Measurements from ENCODE around the gene PLCB1.

PLCB1 gene

GRCh38 chr20:8322662-8323217 is 190.7 kb downstream of the PLCB1 start:
- H3K36me3 ChIP-seq (ENCODE audit: insufficient read depth), result no peaks in the 10 kb centered on the region
- TF ChIP-seq CTCF (conservative IDR thresholded peaks at IDR 0.05; ENCODE audit: low read depth, low read length), result no peak
- no peak overlapping the region for H3K4me3 ChIP-seq (IDR thresholded peaks at IDR 0.05; ENCODE audit: insufficient read depth, low read depth, low read length)
- no peak overlapping the region for H2AFZ ChIP-seq (ENCODE audit: low read depth)
- H3K4me2 ChIP-seq, result no peak overlapping the region
- H3K27me3 ChIP-seq (ENCODE audit: insufficient read depth, low read depth), result no peaks in the 10 kb centered on the region
- no peaks in the 10 kb centered on the region for H3K4me1 ChIP-seq (ENCODE audit: low read depth, poor library complexity, severe bottlenecking)
- H3K9ac ChIP-seq, result no peak overlapping the region
- H4K20me1 ChIP-seq (ENCODE audit: insufficient read depth), result no peaks in the 10 kb centered on the region
- H3K27ac ChIP-seq, result no peak overlapping the region
- H3K79me2 ChIP-seq (ENCODE audit: insufficient read depth, low read depth), result no peaks in the 10 kb centered on the region

GRCh38 chr20:8326191-8326590 is 194.1 kb downstream of the PLCB1 start:
- H3K36me3 ChIP-seq (ENCODE audit: insufficient read depth), result no peaks in the 10 kb centered on the region
- no peak for TF ChIP-seq CTCF (conservative IDR thresholded peaks at IDR 0.05; ENCODE audit: low read depth, low read length)
- no peaks in the 10 kb centered on the region for H3K79me2 ChIP-seq (ENCODE audit: insufficient read depth, low read depth)
- no peaks in the 10 kb centered on the region for H3K27me3 ChIP-seq (ENCODE audit: insufficient read depth, low read depth)
- H3K4me1 ChIP-seq (ENCODE audit: low read depth, poor library complexity, severe bottlenecking), result no peaks in the 10 kb centered on the region
- no peak overlapping the region for H3K4me3 ChIP-seq (IDR thresholded peaks at IDR 0.05; ENCODE audit: insufficient read depth, low read depth, low read length)
- H3K4me2 ChIP-seq, result no peak overlapping the region
- H3K27ac ChIP-seq, result no peak overlapping the region
- H2AFZ ChIP-seq (ENCODE audit: low read depth), result no peak overlapping the region
- no peaks in the 10 kb centered on the region for H4K20me1 ChIP-seq (ENCODE audit: insufficient read depth)
- no peak overlapping the region for H3K9ac ChIP-seq

- no peak for TF ChIP-seq CTCF (conservative IDR thresholded peaks at IDR 0.05; ENCODE audit: low read depth, low read length)
- H3K4me3 ChIP-seq (IDR thresholded peaks at IDR 0.05; ENCODE audit: insufficient read depth, low read depth, low read length), result no peak overlapping the region
- no peaks in the 10 kb centered on the region for H3K27me3 ChIP-seq (ENCODE audit: insufficient read depth, low read depth)
- no peaks in the 10 kb centered on the region for H3K79me2 ChIP-seq (ENCODE audit: insufficient read depth, low read depth)
- H3K27ac ChIP-seq, result no peak overlapping the region
- H3K4me1 ChIP-seq (ENCODE audit: low read depth, poor library complexity, severe bottlenecking), result no peaks in the 10 kb centered on the region
- H3K36me3 ChIP-seq (ENCODE audit: insufficient read depth), result no peaks in the 10 kb centered on the region
- H4K20me1 ChIP-seq (ENCODE audit: insufficient read depth), result no peaks in the 10 kb centered on the region
- H3K9ac ChIP-seq, result no peak overlapping the region
- no peak overlapping the region for H3K4me2 ChIP-seq
- no peak overlapping the region for H2AFZ ChIP-seq (ENCODE audit: low read depth)
Observed at GRCh38 chr20:8326899-8327298, 194.8 kb downstream of the PLCB1 start.

- Histone ChIP-seq H3K9ac (no peak overlapping the region), H3K4me2 (no peak overlapping the region), H3K36me3 (ENCODE audit: insufficient read depth) (no peaks in the 10 kb centered on the region), H3K79me2 (ENCODE audit: insufficient read depth, low read depth) (no peaks in the 10 kb centered on the region), H3K4me3 (IDR thresholded peaks at IDR 0.05; ENCODE audit: insufficient read depth, low read depth, low read length) (no peak overlapping the region), H3K27ac (no peak overlapping the region), H3K4me1 (ENCODE audit: low read depth, poor library complexity, severe bottlenecking) (no peaks in the 10 kb centered on the region), H2AFZ (ENCODE audit: low read depth) (no peak overlapping the region), H4K20me1 (ENCODE audit: insufficient read depth) (no peaks in the 10 kb centered on the region), H3K27me3 (ENCODE audit: insufficient read depth, low read depth) (no peaks in the 10 kb centered on the region)
- no peak for TF ChIP-seq CTCF (conservative IDR thresholded peaks at IDR 0.05; ENCODE audit: low read depth, low read length)
Observed at GRCh38 chr20:8328189-8328588, 196.1 kb downstream of the PLCB1 start.

All from KMS-11 (cell line).